ENCODE measurements around the gene SMIM33. TPM values are rescaled to one million over a fixed set of nuclear protein-coding genes. Genes with fewer than 3 reads are reported as not detected.

The SMIM33 gene
- total and polyA plus RNA-seq, 9 of the 15 experiments (the other 6 are each of a cell fraction or from before 2014, with no cell fraction given) = not detected

- TF ChIP-seq AFF1 (IDR thresholded peaks at IDR 0.05; ENCODE audit: low read depth in 1 of 2, partially characterized antibody in 2 of 2) (no peak), ZZZ3 (IDR thresholded peaks at IDR 0.05) (no peak), RNF219 (CRISPR knock-in tag; IDR thresholded peaks at IDR 0.05) (no peak), CBX8 (IDR thresholded peaks at IDR 0.05; ENCODE audit: borderline replicate concordance, extremely low read depth, low read depth, low read length, poor library complexity, severe bottlenecking) (no peak), HDAC8 (tag; IDR thresholded peaks at IDR 0.05) (no peak), ZSCAN29 (IDR thresholded peaks at IDR 0.05) (no peak), ZNF41 (CRISPR knock-in tag; conservative IDR thresholded peaks at IDR 0.05) (no peak), MAZ (CRISPR knock-in tag; conservative IDR thresholded peaks at IDR 0.05 in 1 of 2, IDR thresholded peaks at IDR 0.05 in 1 of 2) (no peak), TAF1 (IDR thresholded peaks at IDR 0.05; ENCODE audit: control insufficient read depth, extremely low read depth, insufficient read depth, low read length, severe bottlenecking) (no peak), ZNF280B (CRISPR knock-in tag; IDR thresholded peaks at IDR 0.05) (no peak), CBFA2T3 (IDR thresholded peaks at IDR 0.05) (no peak), KDM2B (CRISPR knock-in tag; IDR thresholded peaks at IDR 0.05) (no peak), ARID1B (IDR thresholded peaks at IDR 0.05) (no peak), ZKSCAN8 (CRISPR knock-in tag; IDR thresholded peaks at IDR 0.05) (no peak), ILF3 (IDR thresholded peaks at IDR 0.05; ENCODE audit: borderline replicate concordance) (no peak), POLR3A (IDR thresholded peaks at IDR 0.05; ENCODE audit: borderline replicate concordance, extremely low read depth, insufficient read depth, insufficient read length) (no peak), SIN3B (IDR thresholded peaks at IDR 0.05; ENCODE audit: low read depth) (no peak), ZNF444 (CRISPR knock-in tag; IDR thresholded peaks at IDR 0.05) (no peak), TRIM24 (IDR thresholded peaks at IDR 0.05) (no peak)
Measured at GRCh38 chr5:139422307-139422893, 48.4 kb upstream of the SMIM33 start (continued).

Measured in K562 (cell line).